K562 (cell line): ENCODE data around the gene HMGN1. TPM values are rescaled to one million over a fixed set of nuclear protein-coding genes. Genes with fewer than 3 reads are reported as not detected.
A peak's percentile ranks its signal among the peaks of the same experiment; 100 is the strongest.

Experiments used
- CBFA2T3 ChIP-seq: fragments of 450-650 bp; IDR thresholded peaks from 2 replicates; pipeline ENCODE4 v1.6.1; 2017
- CBX5 ChIP-seq: IDR thresholded peaks from 2 replicates; pipeline ENCODE4 v1.6.1; 2014; ENCODE audit warnings: low read depth, borderline replicate concordance
- E2F1 ChIP-seq: sonication (generic); formaldehyde crosslinking; IDR thresholded peaks from 2 replicates; pipeline ENCODE4 v1.8.1; 2023; ENCODE audit warnings: mild to moderate bottlenecking, missing genetic modification reagents, moderate library complexity
- ETV5 ChIP-seq: sonication (generic); formaldehyde crosslinking; IDR thresholded peaks from 2 replicates; pipeline ENCODE4 v1.4.0; 2020; ENCODE audit warnings: low read depth, mild to moderate bottlenecking, missing genetic modification reagents
- FOXA3 ChIP-seq, 2 experiments: fragments of 450-650 bp in 1 of 2; sonication (generic) in 1 of 2; formaldehyde crosslinking; IDR thresholded peaks in 1 of 2; conservative IDR thresholded peaks in 1 of 2; 2 replicates each; pipeline versions ENCODE4 v1.4.0 to v1.8.0; 2020 to 2022; ENCODE audit warnings: mild to moderate bottlenecking in 2 of 2, missing genetic modification reagents in 1 of 2
- HNRNPH1 ChIP-seq: fragments of 200-400 bp; formaldehyde crosslinking; optimal IDR thresholded peaks from 2 replicates; pipeline ENCODE3; 2017; ENCODE audit warnings: low read depth, mild to moderate bottlenecking, low read length, moderate library complexity
- MYC ChIP-seq, 2 experiments: fragments of 250-450 bp in 1 of 2; sonication (Bioruptor Pico) in 1 of 2; IDR thresholded peaks; 2 replicates each; pipeline versions ENCODE4 v1.5.1 to v1.6.1; 2012 to 2021; ENCODE audit warnings: low read depth in 2 of 2, borderline replicate concordance in 1 of 2, improper control_type of control experiment in 1 of 2, low read length in 1 of 2, mild to moderate bottlenecking in 1 of 2, moderate library complexity in 1 of 2
- NCOA1 ChIP-seq: fragments of 450-650 bp; IDR thresholded peaks from 2 replicates; pipeline ENCODE4 v1.6.1; 2016; ENCODE audit warnings: low read depth
- NR2C1 ChIP-seq, 2 experiments: fragments of 450-650 bp; IDR thresholded peaks; 2 replicates each; pipeline ENCODE4 v1.6.1; 2017; ENCODE audit warnings: mild to moderate bottlenecking in 2 of 2, antibody characterized with exemption in 1 of 2, inconsistent platforms in 1 of 2, missing compliant biosample characterization in 1 of 2, missing genetic modification characterization in 1 of 2
- NUFIP1 ChIP-seq: fragments of 450-650 bp; IDR thresholded peaks from 2 replicates; pipeline ENCODE4 v1.6.1; 2018; ENCODE audit not compliant: partially characterized antibody
- RBM17 ChIP-seq: fragments of 200-400 bp; formaldehyde crosslinking; IDR thresholded peaks from 2 replicates; pipeline ENCODE4 v1.6.1; 2017; ENCODE audit warnings: low read depth, mild to moderate bottlenecking, low read length, borderline replicate concordance
- RBM25 ChIP-seq: fragments of 200-400 bp; formaldehyde crosslinking; IDR thresholded peaks from 2 replicates; pipeline ENCODE4 v1.6.1; 2018; ENCODE audit warnings: low read length, low read depth, moderate library complexity; ENCODE audit not compliant: severe bottlenecking
- RFX1 ChIP-seq: fragments of 450-650 bp; IDR thresholded peaks from 2 replicates; pipeline ENCODE4 v1.6.1; 2016; ENCODE audit warnings: mild to moderate bottlenecking, moderate library complexity
- SAP30 ChIP-seq: fragments of 200-600 bp; sonication (generic); IDR thresholded peaks from 2 replicates; pipeline ENCODE4 v1.6.1; 2012; ENCODE audit warnings: borderline replicate concordance, low read depth, mild to moderate bottlenecking, moderate library complexity, low read length, control low read depth, inconsistent platforms; ENCODE audit not compliant: insufficient read depth, poor library complexity, severe bottlenecking
- ZKSCAN3 ChIP-seq: fragments of 250-450 bp; sonication (Bioruptor Pico); IDR thresholded peaks from 2 replicates; pipeline ENCODE4 v1.4.0; 2020
- ZNF764 ChIP-seq: fragments of 250-450 bp; sonication (Bioruptor Pico); IDR thresholded peaks from 2 replicates; pipeline ENCODE4 v1.4.0; 2020; ENCODE audit warnings: low read depth, mild to moderate bottlenecking, moderate library complexity
- polyA plus RNA-seq, 8 experiments: library from polyadenylated mRNA; depleted of rRNA in 4 of 8; stranded (reverse) in 5 of 8; unstranded in 3 of 8; fragments of >200 nt; fragmentation: Nextera tagmentation in 2 of 8; fragmentation: Illumina TruSeq in 1 of 8; extraction: Ambion mirVana in 2 of 8; extraction: Trizol in 1 of 8; gene quantifications; 2 replicates each; pipeline versions ENCODE4 v1.2.1 to v1.2.3, GENCODE V29; 2011 to 2014; ENCODE audit warnings: inconsistent platforms in 1 of 8, missing spikeins in 1 of 8
- total RNA-seq, 7 experiments: library from RNA; depleted of rRNA in 6 of 7; stranded (reverse); fragments of >200 nt in 6 of 7; fragmentation: Illumina TruSeq in 2 of 7; extraction: Trizol in 2 of 7; gene quantifications; 2 replicates each; pipeline versions ENCODE4 v1.2.1 to v1.2.3, GENCODE V29; 2011 to 2021; ENCODE audit warnings: low replicate concordance in 1 of 7
- TF ChIP-seq, protein P1 (sequence below): fragments of 250-450 bp; sonication (Bioruptor Pico); IDR thresholded peaks from 2 replicates; pipeline ENCODE4 v1.5.0; 2022; ENCODE audit warnings: mild to moderate bottlenecking
- TF ChIP-seq, protein P2 (sequence below): fragments of 150-350 bp; IDR thresholded peaks from 2 replicates; pipeline ENCODE4 v1.6.1; 2014; ENCODE audit warnings: low read depth, mild to moderate bottlenecking, low read length, borderline replicate concordance

HMGN1 gene
- total and polyA plus RNA-seq, 9 of the 15 experiments (the other 6 are each of a cell fraction or from before 2014, with no cell fraction given), result 124 to 626 (median 498) TPM

DNA sequence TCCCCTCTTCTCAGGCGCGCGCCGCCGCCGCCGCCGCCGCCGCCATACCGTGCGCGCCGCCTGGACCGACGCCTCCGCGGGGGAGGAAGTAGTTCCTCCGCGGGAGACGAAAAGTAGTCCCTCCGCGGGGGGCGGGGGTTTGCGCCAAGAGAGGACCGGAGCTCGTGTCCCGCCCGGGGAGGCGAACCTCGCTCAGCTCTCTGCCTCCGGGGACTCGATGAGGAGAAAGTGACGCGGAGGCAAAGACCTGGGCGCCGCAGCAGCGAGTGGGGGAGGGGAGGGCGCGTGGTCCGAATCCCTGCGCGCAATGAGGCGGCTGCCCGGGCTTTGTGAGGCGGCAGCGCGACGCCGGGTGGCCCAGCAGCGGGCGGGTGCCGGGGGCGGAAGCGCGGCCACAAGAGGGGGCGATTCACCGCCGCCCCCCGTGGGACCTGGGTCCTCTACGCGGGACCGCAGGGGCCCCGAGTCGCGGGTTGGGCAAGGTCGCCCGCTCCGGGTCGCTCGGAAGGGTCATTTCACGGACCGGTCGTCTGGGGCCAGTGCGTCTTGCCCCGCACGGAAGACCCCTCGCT, 35.2 kb downstream of the HMGN1 start, which contains the start of gene BRWD1 (continued):
- TF ChIP-seq, protein P1, sequence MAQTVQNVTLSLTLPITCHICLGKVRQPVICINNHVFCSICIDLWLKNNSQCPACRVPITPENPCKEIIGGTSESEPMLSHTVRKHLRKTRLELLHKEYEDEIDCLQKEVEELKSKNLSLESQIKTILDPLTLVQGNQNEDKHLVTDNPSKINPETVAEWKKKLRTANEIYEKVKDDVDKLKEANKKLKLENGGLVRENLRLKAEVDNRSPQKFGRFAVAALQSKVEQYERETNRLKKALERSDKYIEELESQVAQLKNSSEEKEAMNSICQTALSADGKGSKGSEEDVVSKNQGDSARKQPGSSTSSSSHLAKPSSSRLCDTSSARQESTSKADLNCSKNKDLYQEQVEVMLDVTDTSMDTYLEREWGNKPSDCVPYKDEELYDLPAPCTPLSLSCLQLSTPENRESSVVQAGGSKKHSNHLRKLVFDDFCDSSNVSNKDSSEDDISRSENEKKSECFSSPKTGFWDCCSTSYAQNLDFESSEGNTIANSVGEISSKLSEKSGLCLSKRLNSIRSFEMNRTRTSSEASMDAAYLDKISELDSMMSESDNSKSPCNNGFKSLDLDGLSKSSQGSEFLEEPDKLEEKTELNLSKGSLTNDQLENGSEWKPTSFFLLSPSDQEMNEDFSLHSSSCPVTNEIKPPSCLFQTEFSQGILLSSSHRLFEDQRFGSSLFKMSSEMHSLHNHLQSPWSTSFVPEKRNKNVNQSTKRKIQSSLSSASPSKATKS (CRISPR knock-in tag), result no peak
- TF ChIP-seq E2F1 (CRISPR knock-in tag) (peak; percentile 65; the same call in 1 of the 2 replicates), MYC (IDR thresholded peaks at IDR 0.05; ENCODE audit: low read depth, low read length) (peak; percentile 98), MYC (CRISPR knock-in tag; IDR thresholded peaks at IDR 0.05; ENCODE audit: borderline replicate concordance, low read depth) (peak; percentile 100), SAP30 (peak; percentile 33), NCOA1 (peak; percentile 84; the same call in 1 of the 2 replicates), ZKSCAN3 (CRISPR knock-in tag) (no peak), HNRNPH1 (no peak), CBX5 (no peak), RBM25 (no peak), ETV5 (CRISPR knock-in tag) (0 out of 2 replicates have a peak, but pooled peaks have one; percentile 64), CBFA2T3 (peak; percentile 56), NUFIP1 (peak; percentile 71), RBM17 (no peak), NR2C1 (IDR thresholded peaks at IDR 0.05) (no peak; the same call in 1 of the 2 replicates), NR2C1 (tag; IDR thresholded peaks at IDR 0.05) (peak; percentile 66; the same call in 1 of the 2 replicates), RFX1 (no peak), ZNF764 (CRISPR knock-in tag) (no peak), FOXA3 (CRISPR knock-in tag; conservative IDR thresholded peaks at IDR 0.05 in 1 of 2, IDR thresholded peaks at IDR 0.05 in 1 of 2) (peak in 1 of 2 experiments; percentile 61; a peak in 1 of 4 replicates)
- TF ChIP-seq, protein P2, sequence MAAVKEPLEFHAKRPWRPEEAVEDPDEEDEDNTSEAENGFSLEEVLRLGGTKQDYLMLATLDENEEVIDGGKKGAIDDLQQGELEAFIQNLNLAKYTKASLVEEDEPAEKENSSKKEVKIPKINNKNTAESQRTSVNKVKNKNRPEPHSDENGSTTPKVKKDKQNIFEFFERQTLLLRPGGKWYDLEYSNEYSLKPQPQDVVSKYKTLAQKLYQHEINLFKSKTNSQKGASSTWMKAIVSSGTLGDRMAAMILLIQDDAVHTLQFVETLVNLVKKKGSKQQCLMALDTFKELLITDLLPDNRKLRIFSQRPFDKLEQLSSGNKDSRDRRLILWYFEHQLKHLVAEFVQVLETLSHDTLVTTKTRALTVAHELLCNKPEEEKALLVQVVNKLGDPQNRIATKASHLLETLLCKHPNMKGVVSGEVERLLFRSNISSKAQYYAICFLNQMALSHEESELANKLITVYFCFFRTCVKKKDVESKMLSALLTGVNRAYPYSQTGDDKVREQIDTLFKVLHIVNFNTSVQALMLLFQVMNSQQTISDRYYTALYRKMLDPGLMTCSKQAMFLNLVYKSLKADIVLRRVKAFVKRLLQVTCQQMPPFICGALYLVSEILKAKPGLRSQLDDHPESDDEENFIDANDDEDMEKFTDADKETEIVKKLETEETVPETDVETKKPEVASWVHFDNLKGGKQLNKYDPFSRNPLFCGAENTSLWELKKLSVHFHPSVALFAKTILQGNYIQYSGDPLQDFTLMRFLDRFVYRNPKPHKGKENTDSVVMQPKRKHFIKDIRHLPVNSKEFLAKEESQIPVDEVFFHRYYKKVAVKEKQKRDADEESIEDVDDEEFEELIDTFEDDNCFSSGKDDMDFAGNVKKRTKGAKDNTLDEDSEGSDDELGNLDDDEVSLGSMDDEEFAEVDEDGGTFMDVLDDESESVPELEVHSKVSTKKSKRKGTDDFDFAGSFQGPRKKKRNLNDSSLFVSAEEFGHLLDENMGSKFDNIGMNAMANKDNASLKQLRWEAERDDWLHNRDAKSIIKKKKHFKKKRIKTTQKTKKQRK, result no peak
